Erythroblast (primary cell): ENCODE results near the gene TP53I13.

Experiments used
- DNase-seq, 2 experiments: peaks; one replicate each; lab custom pipeline; 2025; lab: John Stamatoyannopoulos, UW
- GATA1 ChIP-seq: IDR thresholded peaks from 2 replicates; pipeline ENCODE4 v1.6.1; 2011; ENCODE audit warnings: low read depth, mild to moderate bottlenecking, control low read depth, low read length, moderate library complexity
- POLR2A ChIP-seq: IDR thresholded peaks from 2 replicates; pipeline ENCODE4 v1.6.1; 2011; ENCODE audit warnings: mild to moderate bottlenecking, low read length

Gene TP53I13

DNA sequence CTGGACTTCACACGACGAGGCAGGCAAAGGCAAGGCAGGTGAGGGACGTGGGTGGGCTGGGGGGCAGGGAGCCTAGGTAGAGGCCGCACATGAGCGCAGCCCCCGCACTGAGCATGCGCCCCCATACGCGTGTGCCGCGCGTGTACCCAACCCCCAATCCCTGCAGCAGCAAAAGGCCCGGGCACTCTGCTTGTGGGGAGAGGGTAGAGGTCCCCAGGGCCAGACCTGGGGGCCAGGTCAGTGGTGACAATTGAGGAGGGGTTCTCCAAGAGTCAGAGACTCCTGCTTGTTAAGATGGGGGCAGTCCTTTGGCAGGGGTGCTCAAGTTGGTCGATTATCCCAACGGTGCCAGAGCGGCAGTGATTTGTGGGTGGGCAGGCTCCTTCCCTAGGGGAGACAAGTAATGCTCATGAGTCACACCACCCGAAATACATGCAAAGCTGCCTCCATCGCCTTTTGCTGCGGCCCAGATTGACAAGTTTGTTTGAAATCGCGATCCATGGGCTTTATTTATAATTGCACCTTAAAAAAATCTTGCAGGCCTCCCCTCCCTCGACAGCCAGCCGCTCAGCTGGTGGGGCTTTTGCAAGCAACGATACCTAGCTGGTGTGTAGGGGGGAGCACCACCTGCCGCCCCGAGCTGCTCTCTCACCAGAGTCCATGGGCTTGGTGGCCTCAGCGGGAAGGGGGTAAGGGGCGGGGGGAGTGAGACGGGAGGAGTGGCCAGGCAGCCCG lies 22.1 kb downstream of the TP53I13 start:
- TF ChIP-seq POLR2A (no peak), GATA1 (no peak)
- peak in 1 of 2 experiments; percentile 27 for DNase-seq

DNA sequence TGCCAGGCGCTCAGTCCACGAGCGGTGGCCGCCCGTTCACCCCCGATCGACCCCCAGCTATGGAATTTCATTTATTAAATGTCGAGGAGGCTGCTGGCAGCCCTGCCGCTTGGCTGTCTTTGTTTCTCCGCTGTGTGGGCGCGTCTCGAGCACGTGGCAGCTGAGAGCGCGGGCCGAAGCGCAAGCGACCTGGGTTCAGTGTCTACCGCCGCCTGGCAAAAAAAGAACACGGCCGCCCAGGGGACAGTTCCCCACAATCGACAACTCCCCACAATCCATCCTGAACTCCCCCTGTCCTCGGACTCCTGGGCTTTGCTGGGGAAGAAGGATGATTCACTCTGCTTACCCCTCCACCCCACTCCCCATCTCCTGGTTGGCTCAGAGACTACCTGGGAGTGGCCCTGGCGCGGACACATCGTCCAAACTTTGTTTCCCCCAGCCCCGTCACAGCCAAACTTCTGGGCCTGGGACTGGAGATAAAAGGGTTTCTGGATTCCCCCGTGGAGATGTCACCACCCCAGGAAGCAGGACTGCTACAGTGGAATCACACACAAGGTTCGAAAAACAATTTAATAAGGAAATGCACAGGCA lies 22.7 kb downstream of the TP53I13 start:
- DNase-seq, result peak; percentile 54 to 62
- TF ChIP-seq GATA1 (no peak), POLR2A (no peak)

DNA sequence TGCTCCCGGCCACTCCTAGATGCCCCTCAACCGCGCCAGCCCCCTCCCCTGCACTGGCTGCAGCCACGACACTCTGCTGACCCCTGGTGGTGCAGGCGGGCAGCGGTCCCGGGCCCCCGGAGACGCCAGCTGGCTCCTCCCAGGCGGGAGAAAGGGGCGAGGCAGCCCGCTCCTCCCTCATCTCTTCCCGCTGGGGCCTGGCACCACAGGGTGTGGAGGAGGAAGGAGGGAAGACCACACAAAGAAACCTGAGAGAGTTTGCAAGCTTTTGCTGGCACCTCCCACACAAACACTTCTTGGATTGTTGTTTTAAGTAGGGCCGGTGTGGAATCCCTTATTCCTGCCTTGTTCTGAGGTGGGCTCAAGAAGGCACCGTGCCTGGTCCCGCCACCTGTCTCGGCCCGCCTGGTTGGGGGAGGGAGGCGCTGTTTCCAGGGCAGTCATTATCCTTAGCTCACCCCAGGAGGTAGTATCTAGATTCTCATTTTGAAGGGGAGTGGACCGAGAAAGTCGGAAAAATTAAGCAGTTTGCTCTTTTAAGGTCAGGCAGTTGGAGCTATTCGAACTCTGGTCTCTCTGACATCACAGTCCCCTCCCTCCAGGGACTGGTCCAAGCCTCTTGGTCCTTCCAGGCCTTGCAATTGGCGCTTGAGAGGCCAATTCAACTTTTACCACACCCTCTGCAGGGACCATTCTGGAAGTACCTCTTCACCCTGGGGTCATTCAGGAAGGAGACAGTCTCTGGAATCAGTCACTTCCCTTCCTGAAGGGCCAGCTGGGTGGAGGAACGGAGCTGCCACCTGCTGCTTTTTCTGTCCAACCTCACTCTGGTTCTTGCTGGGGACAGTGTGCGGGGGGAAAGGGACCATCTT lies 23.5 kb downstream of the TP53I13 start:
- TF ChIP-seq POLR2A (no peak), GATA1 (no peak)
- DNase-seq, result peak; percentile 73 to 80

DNA sequence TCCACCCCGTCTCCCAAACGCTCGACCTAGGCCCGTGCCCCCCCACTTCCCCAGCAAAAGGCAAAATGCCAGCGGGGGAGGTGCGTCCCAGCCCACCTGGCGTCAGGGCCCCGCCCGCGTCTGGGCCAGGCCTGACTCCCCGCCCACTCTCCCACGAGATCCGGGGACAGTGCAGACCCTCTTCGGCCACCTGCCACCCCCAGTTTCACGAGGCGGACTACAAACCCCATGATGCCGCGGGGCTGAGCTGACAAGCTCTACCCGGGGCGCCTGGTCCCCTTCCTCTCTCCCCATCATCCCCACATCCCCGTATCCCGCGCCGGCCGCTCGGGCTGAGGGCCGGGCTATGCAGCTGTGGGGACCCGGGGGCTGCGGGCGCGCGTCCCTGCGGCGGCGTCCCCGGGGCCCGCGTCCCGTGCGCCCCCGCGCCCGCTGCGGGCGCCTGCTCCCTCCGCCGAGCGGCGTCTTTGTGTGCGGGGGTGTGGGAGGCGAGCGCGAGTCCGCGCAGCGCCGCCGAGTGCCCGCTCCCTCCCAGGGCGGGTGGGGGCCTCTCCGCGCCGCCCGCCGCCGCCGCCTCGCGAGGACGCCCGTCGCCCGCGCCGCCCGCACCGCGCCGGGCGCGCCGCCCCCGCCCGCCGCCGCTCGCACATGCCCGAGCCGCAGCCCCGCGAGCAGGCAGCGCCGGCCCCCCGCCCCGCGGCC lies 24.5 kb downstream of the TP53I13 start, which contains the start of gene ANKRD13B:
Gene ANKRD13B, plus strand, starts transcription at position 283 of the 702 bp plus-strand sequence. CDS start 490 bp downstream, outside the sequence.
- DNase-seq, result peak in 1 of 2 experiments; percentile 43
- no peak for TF ChIP-seq POLR2A
- TF ChIP-seq GATA1, result no peak

DNA sequence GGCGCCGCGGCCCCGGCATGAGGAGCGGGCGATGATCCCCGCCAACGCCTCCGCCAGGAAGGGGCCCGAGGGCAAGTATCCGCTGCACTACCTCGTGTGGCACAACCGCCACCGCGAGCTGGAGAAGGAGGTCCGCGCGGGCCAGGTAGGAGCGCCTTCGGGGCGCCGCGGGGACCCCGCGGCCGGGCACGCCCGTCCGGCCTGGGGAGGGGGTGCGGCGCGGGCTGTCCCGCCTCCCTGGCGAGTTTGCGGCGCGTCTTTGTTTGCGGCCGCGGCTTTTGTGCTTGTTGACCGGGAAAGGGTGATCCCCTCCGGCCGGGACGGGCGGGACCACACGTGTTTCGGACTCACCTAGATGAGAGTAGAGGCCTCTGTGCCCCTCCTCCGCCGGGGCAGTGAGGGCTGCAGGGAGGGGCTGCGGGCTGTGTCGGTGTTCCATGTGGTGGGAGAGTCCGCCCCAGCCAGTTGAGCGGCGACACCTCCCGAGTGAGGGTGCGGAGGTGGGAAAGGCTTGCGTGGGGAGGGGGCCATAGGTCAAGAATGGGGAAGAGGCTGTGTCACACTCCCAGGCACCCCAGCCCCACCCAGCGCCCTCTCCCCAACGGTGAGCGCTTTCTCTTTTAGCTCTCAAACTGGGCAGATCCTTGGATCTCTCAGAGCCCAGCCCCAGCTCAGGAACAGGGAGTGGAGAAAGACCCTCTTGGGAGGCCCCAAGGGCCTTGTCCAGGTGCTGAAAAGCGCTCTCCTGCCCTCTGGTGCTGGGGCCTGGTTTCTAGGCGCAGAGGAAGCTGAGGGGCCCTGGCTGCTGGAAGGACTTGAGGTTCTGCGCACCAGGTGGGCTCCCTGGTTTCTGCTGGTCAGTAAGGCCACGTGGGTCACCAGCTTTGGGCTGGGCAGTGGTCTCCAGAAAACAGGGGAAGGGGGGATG lies 25.4 kb downstream of the TP53I13 start:
- peak; percentile 30 to 31 for DNase-seq

DNA sequence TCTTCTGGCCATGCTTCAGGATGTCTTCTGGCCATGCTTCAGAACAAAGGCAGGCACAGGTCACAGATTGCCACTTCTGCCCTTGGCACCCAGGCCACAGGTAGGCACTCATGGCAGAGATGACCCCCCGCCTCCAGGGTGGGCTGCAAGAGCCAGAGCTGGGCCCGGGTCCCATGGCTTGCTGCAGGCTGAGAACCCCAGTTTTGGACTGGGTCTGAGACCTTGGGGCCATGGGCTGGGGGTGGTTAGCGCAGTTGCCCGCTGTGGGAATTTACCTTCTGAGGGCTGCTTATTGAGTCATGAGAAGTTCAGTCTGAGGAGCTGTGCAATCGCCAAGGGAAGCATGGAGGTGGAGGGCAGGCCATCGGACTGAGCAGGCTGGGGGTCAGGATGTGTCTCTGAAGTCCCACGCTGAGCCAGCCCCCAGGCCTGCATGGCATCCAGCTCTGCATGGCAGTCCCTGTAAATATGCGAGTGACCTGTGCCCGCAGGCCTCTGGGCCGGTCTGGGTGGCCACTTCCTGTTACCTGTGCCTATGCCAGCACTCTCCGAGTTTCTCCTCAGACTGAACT lies 26.1 kb downstream of the TP53I13 start:
- TF ChIP-seq POLR2A (no peak), GATA1 (no peak)
- DNase-seq, result no peak

More for the DNA sequence above, 25.4 kb downstream of the TP53I13 start:
- TF ChIP-seq GATA1, result no peak
- TF ChIP-seq POLR2A, result no peak

DNA sequence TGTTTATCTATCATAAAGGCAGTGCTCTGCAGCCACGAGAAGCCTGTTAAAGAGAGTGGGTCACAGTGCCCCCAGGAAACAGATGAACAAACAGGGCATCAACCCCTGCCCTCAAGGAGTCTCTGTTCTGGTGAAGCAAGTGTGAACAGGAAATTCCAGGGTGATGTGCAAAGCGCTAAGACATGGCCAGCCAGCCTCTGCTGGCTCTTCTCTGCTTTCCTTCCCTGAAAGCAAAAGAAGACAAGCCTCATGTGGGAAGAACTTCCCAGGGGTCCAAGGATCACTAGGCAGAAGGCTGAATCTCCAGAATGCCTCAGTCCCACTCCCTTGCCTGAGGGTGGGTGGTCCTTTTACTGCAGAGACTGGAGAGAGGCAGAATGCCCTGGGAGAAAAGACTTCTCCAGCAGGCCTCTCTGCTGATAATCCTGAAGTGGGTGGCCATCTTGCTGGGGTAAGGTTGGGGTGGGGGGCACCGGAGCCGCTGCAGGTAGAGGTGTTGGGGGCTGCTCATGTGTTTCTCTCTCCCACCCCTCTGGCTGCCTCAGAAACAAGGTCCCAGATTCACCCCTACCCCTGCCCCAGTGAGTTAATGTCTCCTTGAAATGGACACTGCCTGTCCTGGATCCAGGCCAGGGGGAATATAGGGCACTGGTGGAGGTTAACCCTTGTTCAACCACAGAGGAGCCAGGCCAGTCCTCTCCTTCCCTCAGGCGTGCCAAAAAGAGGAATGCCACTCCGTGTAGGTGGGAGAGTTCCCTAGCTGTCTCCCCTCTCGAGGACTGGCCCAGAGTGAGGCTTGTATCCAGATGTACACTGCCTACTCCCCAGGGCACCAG lies 26.8 kb downstream of the TP53I13 start:
- DNase-seq, result no peak
- TF ChIP-seq GATA1, result no peak
- TF ChIP-seq POLR2A, result no peak

DNA sequence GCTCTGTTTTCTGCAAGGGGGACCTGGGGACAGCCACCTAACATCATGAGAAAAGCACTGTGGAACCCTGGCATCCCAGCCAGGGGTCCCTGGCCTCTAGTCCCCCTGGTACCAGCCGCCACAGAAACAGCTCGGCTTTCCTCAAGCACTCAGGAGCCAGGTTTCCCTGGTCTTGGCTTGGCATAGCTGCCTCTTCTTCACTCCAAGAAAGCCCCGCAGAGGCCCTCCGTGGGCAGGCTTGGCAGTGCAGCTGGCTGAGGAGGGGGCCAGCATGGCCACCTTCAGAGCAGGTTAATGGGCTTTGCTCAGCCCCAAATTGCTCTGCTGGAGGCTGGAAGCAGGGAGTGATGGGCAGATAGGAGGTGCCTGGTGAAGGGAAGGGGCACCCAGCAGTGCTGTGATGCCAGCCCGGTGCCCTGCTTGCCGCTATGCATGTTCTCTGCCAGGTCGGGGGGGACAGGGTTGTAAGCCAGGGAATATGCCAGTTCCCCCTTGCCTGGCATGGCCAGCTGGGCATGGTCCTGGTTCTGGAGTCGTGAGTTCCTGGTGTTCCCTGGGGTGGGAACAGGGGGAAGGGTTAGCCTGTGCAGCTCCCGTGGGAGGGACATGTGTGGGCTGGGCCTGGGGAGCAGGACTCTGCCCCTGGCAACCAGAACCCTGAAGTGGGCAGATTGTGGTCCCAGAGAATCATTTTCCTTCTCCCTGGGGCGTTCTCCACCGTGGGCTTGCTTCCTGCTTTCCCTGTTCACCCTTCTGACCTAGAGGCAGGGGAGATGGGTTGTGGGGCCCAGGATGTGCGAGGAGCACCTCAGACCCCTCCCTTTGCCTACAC lies 27.7 kb downstream of the TP53I13 start:
- TF ChIP-seq POLR2A (no peak), GATA1 (no peak)
- DNase-seq, result no peak

DNA sequence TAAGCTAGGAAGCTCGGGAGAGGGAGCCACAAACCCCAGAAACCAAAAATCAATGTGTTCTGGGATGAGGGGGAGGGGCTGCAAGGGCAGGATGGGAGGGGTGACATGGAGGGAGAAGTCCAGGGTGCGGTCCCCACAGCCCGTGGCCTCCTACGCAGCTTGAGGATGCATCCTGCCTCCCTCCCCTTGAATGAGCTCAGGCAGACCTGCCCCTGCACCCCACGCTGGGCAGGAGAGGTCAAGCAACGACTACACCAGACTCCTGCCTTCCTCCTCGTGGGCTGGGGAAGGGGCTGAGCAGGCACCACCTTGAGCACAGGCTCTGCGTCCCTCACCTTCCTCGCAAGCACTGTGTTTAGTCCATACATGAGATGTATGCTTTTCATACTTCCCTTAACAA lies 28.3 kb downstream of the TP53I13 start:
- no peak for DNase-seq
- TF ChIP-seq POLR2A (no peak), GATA1 (no peak)

DNA sequence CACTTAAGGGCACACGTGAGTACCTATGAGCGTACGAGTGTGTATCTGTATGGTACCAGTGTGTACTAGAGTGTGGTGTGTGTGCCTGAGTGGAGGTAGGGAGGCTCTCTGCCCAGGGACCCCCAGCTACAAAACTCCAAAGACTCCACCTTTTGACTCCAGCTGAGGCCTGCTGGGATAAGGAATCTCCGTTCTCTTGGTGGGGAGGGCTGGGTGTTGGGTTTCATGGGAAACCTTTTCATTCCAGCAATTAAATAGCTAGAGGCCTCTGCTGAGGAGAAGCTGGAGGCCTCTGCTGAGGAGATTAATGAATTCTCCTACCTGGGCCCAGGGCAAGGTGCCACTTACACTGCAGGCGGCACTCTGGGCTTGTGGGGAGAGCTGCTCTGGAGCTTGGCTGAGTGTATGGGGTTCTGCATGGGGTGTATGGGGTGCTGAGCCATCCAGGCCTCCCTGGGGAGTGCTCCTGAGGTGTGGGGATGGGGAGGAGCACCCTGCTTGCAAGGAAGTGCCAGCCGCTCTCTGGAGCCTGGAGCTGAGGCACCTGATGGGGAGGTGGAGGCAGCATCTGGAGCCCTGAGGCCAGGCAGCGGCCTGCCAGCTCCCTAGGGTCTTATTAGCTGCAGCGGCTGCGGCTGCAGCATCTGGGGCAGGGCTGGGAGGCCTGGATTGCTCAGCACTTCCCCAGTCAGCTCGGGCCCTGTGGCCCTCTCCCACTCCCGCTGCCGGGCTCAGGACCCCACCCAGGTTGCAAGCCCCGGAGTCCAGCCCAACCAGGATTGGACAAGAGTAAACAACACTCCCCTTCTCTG lies 29.1 kb downstream of the TP53I13 start:
- TF ChIP-seq GATA1, result no peak
- no peak for TF ChIP-seq POLR2A
- DNase-seq, result no peak
